Measurements from ENCODE around the gene DAPK1. TPM values are rescaled to one million over a fixed set of nuclear protein-coding genes. Genes with fewer than 3 reads are reported as not detected.
"Not testable (repeated sequence)": the region's sequence is repeated elsewhere in the genome, so short reads cannot be mapped to it uniquely, and the experiment has no call there.

DAPK1 gene
- total and polyA plus RNA-seq, 4 donors: 33.0 to 301 (median 94.1) TPM

DNA sequence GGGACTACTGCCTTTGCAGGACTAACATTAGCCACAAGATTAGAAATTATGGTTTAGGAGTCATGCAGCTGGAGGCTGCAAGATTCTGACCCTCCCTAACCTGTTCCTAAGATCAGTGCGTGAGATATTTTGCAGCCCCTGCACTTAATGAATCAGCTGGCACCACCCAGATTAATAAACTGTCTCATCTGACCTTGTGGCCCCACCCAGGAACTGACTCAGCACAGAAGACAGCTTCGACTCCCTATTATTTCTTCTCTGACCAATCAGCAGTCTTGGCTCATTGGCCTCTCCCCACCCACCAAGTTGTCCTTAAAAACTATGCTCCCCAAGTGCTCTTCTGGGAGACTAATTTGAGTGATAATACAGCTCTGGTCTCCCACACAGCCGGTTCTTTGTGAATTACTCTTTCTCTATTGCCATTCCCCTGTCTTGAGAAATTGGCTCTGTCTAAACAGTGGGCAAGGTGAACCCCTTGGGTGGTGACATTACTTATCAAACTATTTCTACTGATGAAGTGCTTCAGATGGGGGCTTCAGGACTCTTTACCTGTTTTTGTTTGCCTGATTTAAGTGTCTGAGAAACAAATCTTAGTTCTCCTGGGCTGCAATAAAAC, 245.3 kb downstream of the DAPK1 start:
- DNase-seq: no peak
- H3K9ac ChIP-seq (ENCODE audit: insufficient read depth in 1 of 2, low read length in 2 of 2): no peak overlapping the region
- TF ChIP-seq, protein P1, sequence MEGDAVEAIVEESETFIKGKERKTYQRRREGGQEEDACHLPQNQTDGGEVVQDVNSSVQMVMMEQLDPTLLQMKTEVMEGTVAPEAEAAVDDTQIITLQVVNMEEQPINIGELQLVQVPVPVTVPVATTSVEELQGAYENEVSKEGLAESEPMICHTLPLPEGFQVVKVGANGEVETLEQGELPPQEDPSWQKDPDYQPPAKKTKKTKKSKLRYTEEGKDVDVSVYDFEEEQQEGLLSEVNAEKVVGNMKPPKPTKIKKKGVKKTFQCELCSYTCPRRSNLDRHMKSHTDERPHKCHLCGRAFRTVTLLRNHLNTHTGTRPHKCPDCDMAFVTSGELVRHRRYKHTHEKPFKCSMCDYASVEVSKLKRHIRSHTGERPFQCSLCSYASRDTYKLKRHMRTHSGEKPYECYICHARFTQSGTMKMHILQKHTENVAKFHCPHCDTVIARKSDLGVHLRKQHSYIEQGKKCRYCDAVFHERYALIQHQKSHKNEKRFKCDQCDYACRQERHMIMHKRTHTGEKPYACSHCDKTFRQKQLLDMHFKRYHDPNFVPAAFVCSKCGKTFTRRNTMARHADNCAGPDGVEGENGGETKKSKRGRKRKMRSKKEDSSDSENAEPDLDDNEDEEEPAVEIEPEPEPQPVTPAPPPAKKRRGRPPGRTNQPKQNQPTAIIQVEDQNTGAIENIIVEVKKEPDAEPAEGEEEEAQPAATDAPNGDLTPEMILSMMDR (IDR thresholded peaks at IDR 0.05; ENCODE audit: control extremely low read depth, extremely low read depth): no peak
- 70 to 76% methylated on average over 3 of the region's 3 CpGs for WGBS, 2 donors
- no peak overlapping the region for H3K4me3 ChIP-seq
- ATAC-seq (ENCODE audit: insufficient read depth, low FRiP score): no peak
- H3K9me3 ChIP-seq (ENCODE audit: control insufficient read depth in 4 of 4, insufficient read depth in 3 of 4, low read length in 3 of 4): peaks cover 0 to 4% (median 0%) of the 10 kb centered on the region in 4 donors
- H3K27ac ChIP-seq (ENCODE audit: low read depth in 1 of 2, low read length in 1 of 2): no peak overlapping the region
- no peaks in the 10 kb centered on the region for H3K36me3 ChIP-seq (ENCODE audit: control insufficient read depth in 4 of 4, insufficient read depth in 4 of 4, low read length in 4 of 4)
- H3K4me1 ChIP-seq (ENCODE audit: control insufficient read depth in 5 of 5, insufficient read depth in 5 of 5, low read length in 5 of 5): peaks cover 0 to 21% (median 4%) of the 10 kb centered on the region in 5 donors
- H3K27me3 ChIP-seq (ENCODE audit: control insufficient read depth in 3 of 3, insufficient read depth in 3 of 3, low read length in 2 of 3): no peaks in the 10 kb centered on the region

DNA sequence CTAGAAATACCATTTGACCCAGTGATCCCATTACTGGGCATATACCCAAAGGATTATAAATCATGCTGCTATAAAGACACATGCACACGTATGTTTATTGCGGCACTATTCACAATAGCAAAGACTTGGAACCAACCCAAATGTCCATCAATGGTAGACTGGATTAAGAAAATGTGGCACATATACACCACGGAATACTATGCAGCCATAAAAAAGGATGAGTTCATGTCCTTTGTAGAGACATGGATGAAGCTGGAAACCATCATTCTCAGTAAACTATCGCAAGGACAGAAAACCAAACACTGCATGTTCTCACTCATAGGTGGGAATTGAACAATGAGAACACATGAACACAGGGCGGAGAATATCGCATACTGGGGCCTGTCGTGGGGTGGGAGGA, 246.6 kb downstream of the DAPK1 start:
- ATAC-seq (ENCODE audit: insufficient read depth, low FRiP score); DNase-seq; H3K4me3 ChIP-seq; H3K36me3 ChIP-seq (ENCODE audit: control insufficient read depth in 4 of 4, insufficient read depth in 4 of 4, low read length in 4 of 4); H3K27ac ChIP-seq (ENCODE audit: low read depth in 1 of 2, low read length in 1 of 2); H3K9me3 ChIP-seq (ENCODE audit: control insufficient read depth in 4 of 4, insufficient read depth in 3 of 4, low read length in 3 of 4); H3K27me3 ChIP-seq (ENCODE audit: control insufficient read depth in 3 of 3, insufficient read depth in 3 of 3, low read length in 2 of 3); H3K9ac ChIP-seq (ENCODE audit: insufficient read depth in 1 of 2, low read length in 2 of 2): not testable (repeated sequence)
- WGBS, 2 donors: 89 to 96% methylated on average over 5 to 6 of the region's 7 CpGs
- H3K4me1 ChIP-seq (ENCODE audit: control insufficient read depth in 5 of 5, insufficient read depth in 5 of 5, low read length in 5 of 5): peaks cover 0 to 21% (median 4%) of the 10 kb centered on the region in 5 donors

DNA sequence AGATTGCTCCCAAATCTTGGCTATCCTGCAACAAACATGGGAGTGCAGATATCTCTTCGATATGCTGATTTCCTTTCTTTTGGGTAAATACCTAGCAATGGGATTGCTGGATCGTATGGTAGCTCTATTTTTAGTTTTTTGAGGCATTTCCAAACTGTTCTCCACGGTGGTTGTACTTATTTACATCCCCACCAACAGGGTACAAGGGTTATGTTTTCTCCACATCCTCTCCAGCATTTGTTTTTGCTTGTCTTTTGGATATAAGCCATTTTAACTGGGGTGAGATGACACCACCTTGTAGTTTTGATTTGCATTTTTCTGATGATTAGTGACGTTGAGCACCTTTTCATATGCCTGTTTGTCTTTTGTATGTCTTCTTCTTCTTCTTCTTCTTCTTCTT, 248.5 kb downstream of the DAPK1 start:
- Histone ChIP-seq H3K4me1 (ENCODE audit: control insufficient read depth in 5 of 5, insufficient read depth in 5 of 5, low read length in 5 of 5) (peaks cover 0 to 21% (median 3%) of the 10 kb centered on the region in 5 donors), H3K9ac (ENCODE audit: insufficient read depth in 1 of 2, low read length in 2 of 2) (no peak overlapping the region), H3K36me3 (ENCODE audit: control insufficient read depth in 4 of 4, insufficient read depth in 4 of 4, low read length in 4 of 4) (no peaks in the 10 kb centered on the region), H3K27ac (ENCODE audit: low read depth in 1 of 2, low read length in 1 of 2) (no peak overlapping the region), H3K27me3 (ENCODE audit: control insufficient read depth in 3 of 3, insufficient read depth in 3 of 3, low read length in 2 of 3) (no peaks in the 10 kb centered on the region), H3K9me3 (ENCODE audit: control insufficient read depth in 4 of 4, insufficient read depth in 3 of 4, low read length in 3 of 4) (peaks cover 0 to 4% (median 0%) of the 10 kb centered on the region in 4 donors), H3K4me3 (no peak overlapping the region)
- no peak for ATAC-seq (ENCODE audit: insufficient read depth, low FRiP score)
- 78 to 80% methylated on average over 4 of the region's 4 CpGs for WGBS, 2 donors
- TF ChIP-seq, protein P1 (IDR thresholded peaks at IDR 0.05; ENCODE audit: control extremely low read depth, extremely low read depth): no peak
- no peak for DNase-seq

DNA sequence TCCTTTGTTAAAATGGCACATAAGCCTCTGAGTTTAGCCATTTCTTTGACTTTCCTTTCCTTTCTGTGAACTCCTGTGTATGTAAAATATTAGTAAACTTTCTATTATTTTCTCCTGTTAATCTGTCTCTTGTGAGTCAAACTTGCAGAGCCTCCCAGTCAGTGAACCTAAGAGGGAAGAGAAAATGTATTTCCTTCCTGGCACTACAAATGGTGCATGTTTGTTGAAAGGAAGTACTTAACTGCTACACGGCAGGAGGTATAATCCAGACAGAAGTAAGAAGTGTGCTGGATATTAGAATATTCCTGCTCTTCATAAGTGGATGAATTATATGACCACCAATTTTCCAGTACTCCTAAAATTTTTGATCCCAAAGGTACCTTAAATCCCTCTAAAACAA, 251.2 kb downstream of the DAPK1 start:
- Histone ChIP-seq H3K9me3 (ENCODE audit: control insufficient read depth in 4 of 4, insufficient read depth in 3 of 4, low read length in 3 of 4) (peaks cover 0 to 7% (median 1%) of the 10 kb centered on the region in 4 donors), H3K9ac (ENCODE audit: insufficient read depth in 1 of 2, low read length in 2 of 2) (no peak overlapping the region), H3K4me1 (ENCODE audit: control insufficient read depth in 5 of 5, insufficient read depth in 5 of 5, low read length in 5 of 5) (no peaks in the 10 kb centered on the region), H3K27ac (ENCODE audit: low read depth in 1 of 2, low read length in 1 of 2) (no peak overlapping the region), H3K36me3 (ENCODE audit: control insufficient read depth in 4 of 4, insufficient read depth in 4 of 4, low read length in 4 of 4) (no peaks in the 10 kb centered on the region), H3K4me3 (no peak overlapping the region), H3K27me3 (ENCODE audit: control insufficient read depth in 3 of 3, insufficient read depth in 3 of 3, low read length in 2 of 3) (no peaks in the 10 kb centered on the region)
- no peak for ATAC-seq (ENCODE audit: insufficient read depth, low FRiP score)
- 9 to 26% methylated on average over 1 of the region's 1 CpG for WGBS, 2 donors
- TF ChIP-seq, protein P1 (IDR thresholded peaks at IDR 0.05; ENCODE audit: control extremely low read depth, extremely low read depth): no peak
- DNase-seq: no peak

Measured in lung (tissue), 12 donors.